Fibroblast of lung (primary cell): Measurements from ENCODE around the gene TSPYL4.

Source experiments
- EZH2 ChIP-seq: IDR thresholded peaks from 2 replicates; pipeline ENCODE4 v1.5.1; 2012; ENCODE audit warnings: low read length, control low read depth, mild to moderate bottlenecking; ENCODE audit errors: missing control alignments
- TF ChIP-seq, protein P1 (sequence below), 2 donors: IDR thresholded peaks in 1 of 2; conservative IDR thresholded peaks in 1 of 2; 1 replicate in 1 of 2; 2 replicates in 1 of 2; pipeline ENCODE4 v1.5.1; 2011 to 2012; ENCODE audit warnings: low read length in 2 of 2, control low read depth in 1 of 2, inconsistent platforms in 1 of 2, low read depth in 1 of 2, mild to moderate bottlenecking in 1 of 2

DNA sequence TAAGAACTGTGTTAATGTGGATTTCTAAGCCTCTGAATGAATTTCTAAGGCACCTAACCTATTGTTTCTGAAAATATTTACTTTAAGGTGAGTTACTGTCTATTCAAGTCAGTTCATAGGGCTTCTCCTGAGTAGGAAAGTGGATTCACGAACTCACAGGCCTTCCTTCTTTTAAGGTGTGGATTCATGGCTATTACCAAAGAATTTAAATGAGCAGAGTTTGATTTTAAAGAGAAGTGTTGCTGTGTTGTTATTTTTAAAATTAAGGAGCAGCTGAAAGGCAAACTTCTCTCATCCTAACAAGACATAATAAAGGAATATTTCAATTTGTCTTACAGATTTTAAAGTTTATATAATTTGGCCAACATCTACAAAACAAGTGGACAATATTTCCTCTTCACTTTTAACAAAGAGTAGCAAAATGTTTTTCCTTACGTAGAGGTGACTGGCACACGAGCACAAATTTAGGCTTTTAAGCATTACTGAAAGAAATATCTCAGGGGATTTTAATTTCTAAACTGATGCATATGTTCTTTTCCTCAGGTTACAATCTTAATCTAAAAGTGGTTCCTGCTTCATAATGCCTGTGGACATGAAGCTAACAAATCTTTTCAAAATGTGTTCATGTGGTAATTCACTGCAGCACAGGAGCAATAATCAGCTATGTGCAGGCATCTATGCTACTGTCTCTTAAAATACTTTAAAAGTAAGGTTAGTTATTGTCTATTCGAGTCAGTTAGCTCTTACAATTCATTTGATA is 602 bp upstream of the TSPYL4 start:
- TF ChIP-seq EZH2, result no peak
- TF ChIP-seq, protein P1, sequence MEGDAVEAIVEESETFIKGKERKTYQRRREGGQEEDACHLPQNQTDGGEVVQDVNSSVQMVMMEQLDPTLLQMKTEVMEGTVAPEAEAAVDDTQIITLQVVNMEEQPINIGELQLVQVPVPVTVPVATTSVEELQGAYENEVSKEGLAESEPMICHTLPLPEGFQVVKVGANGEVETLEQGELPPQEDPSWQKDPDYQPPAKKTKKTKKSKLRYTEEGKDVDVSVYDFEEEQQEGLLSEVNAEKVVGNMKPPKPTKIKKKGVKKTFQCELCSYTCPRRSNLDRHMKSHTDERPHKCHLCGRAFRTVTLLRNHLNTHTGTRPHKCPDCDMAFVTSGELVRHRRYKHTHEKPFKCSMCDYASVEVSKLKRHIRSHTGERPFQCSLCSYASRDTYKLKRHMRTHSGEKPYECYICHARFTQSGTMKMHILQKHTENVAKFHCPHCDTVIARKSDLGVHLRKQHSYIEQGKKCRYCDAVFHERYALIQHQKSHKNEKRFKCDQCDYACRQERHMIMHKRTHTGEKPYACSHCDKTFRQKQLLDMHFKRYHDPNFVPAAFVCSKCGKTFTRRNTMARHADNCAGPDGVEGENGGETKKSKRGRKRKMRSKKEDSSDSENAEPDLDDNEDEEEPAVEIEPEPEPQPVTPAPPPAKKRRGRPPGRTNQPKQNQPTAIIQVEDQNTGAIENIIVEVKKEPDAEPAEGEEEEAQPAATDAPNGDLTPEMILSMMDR (conservative IDR thresholded peaks at IDR 0.05 in 1 of 2, IDR thresholded peaks at IDR 0.05 in 1 of 2; ENCODE audit: low read depth in 1 of 2, low read length in 2 of 2), result no peak
